DOHH2 (cell line): Measurements from ENCODE around the gene LPIN3.

Source experiments
- EZH2phosphoT487 ChIP-seq: fragments of 200-600 bp; sonication (generic); IDR thresholded peaks from 2 replicates; pipeline ENCODE4 v1.6.1; 2017; ENCODE audit warnings: borderline replicate concordance, mild to moderate bottlenecking, antibody characterized with exemption, low read length, moderate library complexity, mixed read lengths
- TF ChIP-seq, protein P1 (sequence below): fragments of 200-600 bp; sonication (generic); IDR thresholded peaks from one replicate; pipeline ENCODE4 v1.5.1; 2014; ENCODE audit warnings: antibody characterized with exemption, mild to moderate bottlenecking, low read depth, low read length; ENCODE audit not compliant: poor library complexity, severe bottlenecking

DNA sequence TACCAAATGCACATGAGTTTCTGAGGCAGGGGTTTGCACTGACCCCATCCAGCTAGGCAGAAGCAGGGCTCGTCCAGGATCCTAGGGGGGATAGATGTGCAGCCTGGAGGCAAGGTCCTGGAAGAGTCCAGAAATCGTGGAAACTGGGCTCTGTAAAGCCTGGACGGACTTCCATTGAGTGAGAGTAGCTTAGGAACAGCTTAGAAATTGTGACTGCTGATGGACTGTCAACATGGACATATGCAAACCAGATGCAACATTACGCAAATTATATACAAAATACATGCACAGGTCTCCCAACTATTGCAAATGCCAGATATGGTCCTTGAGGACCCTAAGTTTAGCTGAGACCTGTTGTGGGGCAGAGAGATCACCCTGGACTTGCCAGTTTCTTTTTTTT, 30.8 kb downstream of the LPIN3 start:
- TF ChIP-seq, protein P1, sequence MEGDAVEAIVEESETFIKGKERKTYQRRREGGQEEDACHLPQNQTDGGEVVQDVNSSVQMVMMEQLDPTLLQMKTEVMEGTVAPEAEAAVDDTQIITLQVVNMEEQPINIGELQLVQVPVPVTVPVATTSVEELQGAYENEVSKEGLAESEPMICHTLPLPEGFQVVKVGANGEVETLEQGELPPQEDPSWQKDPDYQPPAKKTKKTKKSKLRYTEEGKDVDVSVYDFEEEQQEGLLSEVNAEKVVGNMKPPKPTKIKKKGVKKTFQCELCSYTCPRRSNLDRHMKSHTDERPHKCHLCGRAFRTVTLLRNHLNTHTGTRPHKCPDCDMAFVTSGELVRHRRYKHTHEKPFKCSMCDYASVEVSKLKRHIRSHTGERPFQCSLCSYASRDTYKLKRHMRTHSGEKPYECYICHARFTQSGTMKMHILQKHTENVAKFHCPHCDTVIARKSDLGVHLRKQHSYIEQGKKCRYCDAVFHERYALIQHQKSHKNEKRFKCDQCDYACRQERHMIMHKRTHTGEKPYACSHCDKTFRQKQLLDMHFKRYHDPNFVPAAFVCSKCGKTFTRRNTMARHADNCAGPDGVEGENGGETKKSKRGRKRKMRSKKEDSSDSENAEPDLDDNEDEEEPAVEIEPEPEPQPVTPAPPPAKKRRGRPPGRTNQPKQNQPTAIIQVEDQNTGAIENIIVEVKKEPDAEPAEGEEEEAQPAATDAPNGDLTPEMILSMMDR, result no peak
- no peak for TF ChIP-seq EZH2phosphoT487
